IPS-18c (cell line): ENCODE results near the gene GHRH.

Source experiments
- H3K4me3 ChIP-seq: 2 replicates; pipeline ENCODE4 v1.7.0; 2013; ENCODE audit warnings: low read depth, mild to moderate bottlenecking, low read length, moderate library complexity; ENCODE audit not compliant: insufficient read depth
- H3K9me3 ChIP-seq: one replicate; pipeline ENCODE4 v1.6.1; 2013; ENCODE audit warnings: mild to moderate bottlenecking, low read length, moderate library complexity; ENCODE audit not compliant: control insufficient read depth, insufficient read depth

GHRH gene

DNA sequence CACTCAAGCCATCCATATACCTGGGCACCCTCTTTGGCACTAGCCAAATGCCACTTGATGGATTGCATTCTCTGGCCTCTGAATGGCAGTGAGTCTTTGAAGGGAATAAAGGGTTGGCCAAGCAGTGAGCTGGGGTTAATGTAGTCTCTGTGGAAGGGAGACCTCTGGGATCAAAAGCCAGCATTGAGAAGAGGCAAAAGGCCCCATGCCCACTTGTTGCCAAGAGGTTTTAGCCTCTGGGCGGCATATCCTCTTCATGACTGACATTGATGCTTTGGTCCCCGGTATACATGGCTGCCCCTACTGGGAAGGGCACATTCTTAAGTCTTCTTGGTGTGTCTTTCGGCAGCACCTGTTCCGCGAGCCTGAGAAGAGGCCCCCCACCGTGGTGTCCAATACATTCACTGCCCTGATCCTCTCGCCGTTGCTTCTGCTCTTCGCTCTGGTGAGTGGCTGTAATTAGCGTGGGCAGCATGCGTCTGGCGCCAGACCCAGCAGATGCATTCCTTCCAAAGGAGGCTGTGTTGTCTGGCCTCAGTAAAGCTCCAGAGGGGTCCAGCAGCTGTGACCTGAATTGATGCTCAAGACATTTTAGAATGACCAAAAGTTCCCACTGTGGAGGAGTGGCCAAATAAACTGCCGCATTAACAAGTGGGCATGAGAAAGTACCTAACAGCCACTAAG is 29.5 kb downstream of the GHRH start:
- Histone ChIP-seq H3K4me3 (no peak overlapping the region), H3K9me3 (no peaks in the 10 kb centered on the region)

DNA sequence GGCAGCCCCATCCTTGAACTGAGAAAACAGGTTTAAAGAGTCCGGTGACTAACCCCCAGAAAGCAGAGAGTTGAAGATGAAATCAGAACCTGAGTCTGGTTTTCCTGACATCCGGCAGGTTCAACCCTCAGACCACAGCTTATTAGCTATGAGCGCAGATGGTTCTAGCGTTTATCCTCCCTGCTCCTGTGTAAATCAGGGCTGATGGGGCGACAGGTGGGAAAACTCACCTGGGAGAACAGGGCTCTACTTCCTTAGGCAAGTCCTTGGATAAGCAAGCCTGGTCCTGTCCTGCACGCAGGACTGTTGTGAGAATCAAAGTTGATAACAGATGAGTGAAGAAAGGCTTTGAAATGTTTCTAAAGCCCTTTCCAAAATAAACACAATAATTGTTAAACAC is 31.4 kb downstream of the GHRH start:
- H3K9me3 ChIP-seq, result no peaks in the 10 kb centered on the region
- no peak overlapping the region for H3K4me3 ChIP-seq

DNA sequence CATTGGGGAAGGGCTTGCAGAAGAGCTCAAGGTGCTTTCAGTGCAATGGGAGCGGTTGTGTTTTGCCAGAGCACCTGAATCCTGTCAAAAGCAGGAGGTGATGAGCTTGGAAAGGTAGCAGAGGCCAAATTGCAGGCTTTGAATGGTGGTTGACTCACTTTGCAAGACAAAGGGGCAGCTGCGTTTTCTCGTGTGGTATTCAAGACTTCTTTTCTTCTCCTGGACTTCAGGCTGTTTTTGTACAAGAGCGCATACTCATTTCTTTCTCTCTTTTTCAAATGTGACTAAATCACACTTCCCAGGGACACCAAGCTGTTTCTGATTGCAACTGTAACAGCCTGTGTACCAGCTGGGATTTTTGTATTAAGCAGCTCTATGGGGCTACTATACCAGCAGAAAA is 32.3 kb downstream of the GHRH start:
- H3K9me3 ChIP-seq, result no peaks in the 10 kb centered on the region
- H3K4me3 ChIP-seq, result no peak overlapping the region

DNA sequence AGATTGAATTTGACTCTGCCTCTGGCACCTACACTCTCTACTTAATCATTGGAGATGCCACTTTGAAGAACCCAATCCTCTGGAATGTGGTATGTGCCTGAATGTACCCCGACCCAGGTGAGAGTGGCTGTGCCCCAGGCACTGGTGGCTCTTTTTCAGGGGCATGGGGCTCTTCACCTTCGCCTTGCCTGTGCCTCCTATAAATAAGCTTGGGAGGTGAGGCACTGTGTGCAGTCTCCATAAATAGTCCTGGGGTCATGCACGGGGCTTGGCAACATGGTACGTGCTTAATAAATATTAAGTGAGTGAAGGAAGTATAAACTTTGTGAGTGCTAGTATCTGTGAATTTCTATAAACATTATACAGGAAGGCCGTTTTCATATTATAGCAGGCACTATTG is 33.0 kb downstream of the GHRH start:
- H3K4me3 ChIP-seq, result no peak overlapping the region
- no peaks in the 10 kb centered on the region for H3K9me3 ChIP-seq

DNA sequence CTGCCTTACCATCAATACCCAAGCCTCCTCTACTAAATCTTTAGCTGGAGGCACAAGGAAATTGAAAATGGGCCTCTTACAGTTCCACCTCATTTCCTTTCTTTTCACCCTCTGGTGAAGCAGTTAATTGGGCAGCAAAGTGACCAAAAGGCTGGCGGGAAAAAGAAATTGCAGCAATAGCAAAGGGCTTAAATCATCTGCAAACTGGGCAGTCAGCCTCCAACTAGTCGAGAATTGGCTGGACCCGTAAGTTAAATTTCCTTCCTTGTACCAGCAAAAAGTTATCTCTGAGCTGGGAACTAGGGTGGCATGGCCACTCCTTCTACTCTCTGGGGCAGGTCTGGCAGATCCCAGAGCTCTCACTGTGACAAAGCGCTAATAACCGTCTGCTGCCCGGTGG is 33.5 kb downstream of the GHRH start:
- H3K4me3 ChIP-seq, result no peak overlapping the region
- no peaks in the 10 kb centered on the region for H3K9me3 ChIP-seq

DNA sequence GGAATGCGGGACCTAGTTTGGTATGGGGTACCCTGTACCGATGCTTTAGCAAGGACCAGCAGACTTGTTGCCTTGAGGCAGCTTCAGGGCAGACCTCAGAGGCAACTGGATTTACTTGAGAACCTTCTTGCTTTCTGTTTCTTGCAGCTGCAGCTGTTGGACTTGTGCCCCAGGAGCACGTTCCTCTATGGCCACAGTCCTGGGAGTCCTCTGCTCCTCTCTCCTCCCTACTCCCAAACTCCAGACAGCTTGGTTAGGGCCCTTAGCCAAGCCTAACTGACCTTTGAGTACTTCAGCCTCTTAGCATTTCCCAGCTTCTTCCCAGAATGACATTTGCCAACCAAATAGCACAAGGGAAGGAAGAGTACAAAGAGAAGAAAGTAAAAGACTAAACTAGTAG is 34.7 kb downstream of the GHRH start:
- H3K4me3 ChIP-seq, result no peak overlapping the region
- no peaks in the 10 kb centered on the region for H3K9me3 ChIP-seq

DNA sequence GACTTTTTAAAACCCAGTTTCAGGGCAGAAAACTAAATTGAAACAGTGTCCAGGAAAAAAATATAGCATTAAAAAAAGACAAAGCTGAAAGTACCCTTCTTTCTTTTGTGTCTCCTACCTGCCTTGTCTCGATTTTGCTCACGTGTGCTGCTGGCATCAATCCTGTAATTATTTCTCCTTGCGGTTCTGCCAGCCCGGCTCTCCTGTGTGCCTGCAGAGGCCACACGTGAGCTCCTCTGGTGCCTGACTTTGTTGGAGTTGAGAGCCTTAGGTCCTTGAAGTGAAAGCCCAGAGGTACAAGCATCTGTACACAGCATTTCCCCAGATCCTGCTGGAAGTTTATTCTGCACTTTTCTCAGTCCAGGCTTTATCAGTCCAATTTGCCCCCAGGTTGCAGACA is 36.5 kb downstream of the GHRH start:
- no peak overlapping the region for H3K4me3 ChIP-seq
- H3K9me3 ChIP-seq, result no peaks in the 10 kb centered on the region

DNA sequence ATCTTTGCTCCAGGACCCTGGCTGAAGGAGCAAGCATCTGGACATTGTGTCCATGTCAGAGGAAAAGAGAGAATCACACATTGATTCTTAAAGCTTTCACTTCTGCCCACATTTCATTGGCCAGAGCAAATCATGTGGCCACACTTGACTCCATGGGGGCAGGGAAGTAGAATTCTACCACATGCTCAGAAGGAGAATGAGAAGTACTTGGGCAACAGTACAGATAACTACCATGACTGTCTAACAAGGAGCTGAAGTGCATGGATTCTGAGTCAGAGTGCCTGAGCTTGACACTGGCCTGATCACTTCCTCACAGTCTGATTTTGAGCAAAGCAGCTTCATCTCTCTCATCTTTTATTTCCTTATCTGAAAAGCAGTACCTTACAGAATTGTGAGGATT is 38.6 kb downstream of the GHRH start:
- no peaks in the 10 kb centered on the region for H3K9me3 ChIP-seq
- H3K4me3 ChIP-seq, result no peak overlapping the region

DNA sequence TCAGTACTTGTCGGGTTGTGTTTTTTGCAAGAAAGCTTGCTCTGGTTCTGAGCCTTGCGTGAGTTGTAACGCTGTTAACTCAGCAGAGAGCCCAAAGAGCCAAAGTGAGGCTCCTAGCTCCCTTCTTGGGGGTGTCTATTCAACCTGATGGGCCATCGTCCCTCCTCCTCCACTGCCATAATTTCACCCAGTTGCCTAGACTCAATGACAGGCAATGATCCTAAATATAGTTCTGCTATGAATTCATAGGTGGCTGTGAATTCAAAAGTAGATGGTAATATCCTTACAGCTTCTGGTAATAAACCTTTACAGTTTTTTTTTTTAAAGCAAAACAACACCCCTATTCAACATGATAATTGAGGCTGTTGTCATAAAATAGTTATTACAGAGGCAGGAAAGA is 39.5 kb downstream of the GHRH start:
- Histone ChIP-seq H3K4me3 (no peak overlapping the region), H3K9me3 (no peaks in the 10 kb centered on the region)

DNA sequence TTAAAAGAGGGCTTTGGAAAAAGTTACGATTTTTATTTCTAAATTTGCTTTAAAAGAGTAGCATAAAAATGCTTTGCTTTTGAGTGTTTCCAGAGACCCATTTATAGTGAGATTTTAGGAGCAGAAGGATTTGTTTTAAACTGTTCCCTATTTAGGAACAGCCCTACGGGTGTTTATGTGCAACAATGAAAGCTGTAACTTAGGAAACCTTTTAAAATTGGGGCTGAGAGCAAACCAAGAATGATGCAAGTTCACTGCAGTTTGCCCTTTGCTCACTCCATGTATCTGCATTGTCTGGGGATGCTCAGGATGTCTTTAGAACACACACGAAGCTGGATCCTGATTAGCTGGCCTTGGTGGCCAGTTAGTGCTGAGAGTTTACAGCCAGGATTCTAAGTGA is 40.9 kb downstream of the GHRH start:
- H3K9me3 ChIP-seq, result no peaks in the 10 kb centered on the region
- H3K4me3 ChIP-seq, result no peak overlapping the region

DNA sequence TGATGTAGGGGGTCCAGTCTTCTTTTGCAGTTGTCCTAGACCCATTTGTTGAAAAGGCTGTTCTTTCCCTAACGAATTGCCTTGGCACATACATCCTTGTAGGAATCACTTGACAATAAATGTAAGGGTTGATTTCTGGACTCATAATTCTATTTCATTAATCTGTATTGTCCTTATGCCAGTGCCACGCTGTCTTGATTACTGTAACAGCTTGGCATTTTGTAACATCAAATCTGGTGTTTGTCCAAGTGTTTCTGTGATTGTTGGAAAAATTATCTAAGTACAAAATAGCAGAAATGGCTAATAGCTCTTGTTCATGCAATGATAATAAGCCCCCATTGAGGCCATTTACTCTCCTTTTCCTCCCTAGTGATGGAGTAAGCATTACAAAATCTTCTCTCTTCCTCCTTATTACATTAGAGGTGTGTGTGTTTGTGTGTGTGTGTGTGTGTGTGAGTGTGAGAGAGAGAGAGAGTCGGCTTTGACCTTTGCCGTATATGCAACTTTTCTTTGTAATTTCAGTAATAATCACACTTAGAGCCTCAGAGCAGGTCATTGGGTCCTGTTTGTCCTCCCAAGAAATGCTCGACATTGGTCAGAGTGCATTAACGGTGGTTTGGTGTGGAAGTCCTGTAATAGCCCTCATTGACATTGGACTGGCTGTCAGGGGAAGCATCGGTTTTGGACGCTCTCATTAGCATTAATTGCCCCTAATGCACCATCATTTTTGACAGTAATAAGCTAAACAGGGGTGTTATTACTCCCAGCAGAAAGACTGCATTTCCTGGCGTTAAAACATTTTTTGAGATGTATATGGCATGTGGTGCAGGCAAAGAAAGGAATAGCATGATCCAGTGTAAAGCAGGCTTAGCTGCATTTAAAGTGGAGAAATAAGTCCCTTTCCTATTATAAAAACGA is 41.6 kb downstream of the GHRH start:
- no peak overlapping the region for H3K4me3 ChIP-seq
- no peaks in the 10 kb centered on the region for H3K9me3 ChIP-seq

DNA sequence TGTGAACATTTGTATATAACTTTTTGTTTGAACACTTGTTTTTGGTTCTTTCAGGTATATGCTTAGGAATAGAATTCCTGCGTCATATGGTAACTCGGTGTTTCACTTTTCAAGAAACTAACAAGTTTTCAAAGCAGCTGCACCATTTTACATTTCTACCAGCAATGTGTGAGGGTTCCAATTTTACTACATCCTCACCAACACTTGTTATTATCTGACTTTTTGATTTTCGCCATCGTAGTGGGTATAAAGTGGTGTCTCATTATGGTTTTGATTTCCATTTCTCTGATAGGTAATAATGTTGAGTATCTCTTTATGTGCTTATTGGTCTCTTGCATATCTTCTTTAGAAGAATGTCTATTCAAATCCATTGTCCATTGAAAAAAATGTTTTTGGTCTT is 42.6 kb downstream of the GHRH start:
- H3K4me3 ChIP-seq, result no peak overlapping the region
- no peaks in the 10 kb centered on the region for H3K9me3 ChIP-seq

DNA sequence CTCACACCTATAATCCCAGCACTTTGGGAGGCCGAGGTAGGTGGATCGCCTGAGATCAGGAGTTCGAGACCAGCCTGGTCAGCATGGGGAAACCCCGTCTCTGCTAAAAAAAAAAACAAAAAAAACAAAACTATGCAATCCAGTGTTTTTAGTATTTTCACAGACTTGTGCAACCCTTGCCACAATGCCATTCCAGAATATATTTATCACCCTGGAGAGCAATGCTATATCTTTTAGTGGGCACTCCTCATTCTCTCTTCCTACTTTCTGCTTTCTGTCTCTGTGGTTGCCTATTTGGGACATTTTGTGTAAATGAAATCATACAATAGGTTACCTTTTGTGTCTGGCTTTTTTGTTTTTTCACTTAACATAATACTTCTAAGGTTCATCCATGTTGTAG is 43.2 kb downstream of the GHRH start:
- Histone ChIP-seq H3K4me3 (no peak overlapping the region), H3K9me3 (no peaks in the 10 kb centered on the region)

DNA sequence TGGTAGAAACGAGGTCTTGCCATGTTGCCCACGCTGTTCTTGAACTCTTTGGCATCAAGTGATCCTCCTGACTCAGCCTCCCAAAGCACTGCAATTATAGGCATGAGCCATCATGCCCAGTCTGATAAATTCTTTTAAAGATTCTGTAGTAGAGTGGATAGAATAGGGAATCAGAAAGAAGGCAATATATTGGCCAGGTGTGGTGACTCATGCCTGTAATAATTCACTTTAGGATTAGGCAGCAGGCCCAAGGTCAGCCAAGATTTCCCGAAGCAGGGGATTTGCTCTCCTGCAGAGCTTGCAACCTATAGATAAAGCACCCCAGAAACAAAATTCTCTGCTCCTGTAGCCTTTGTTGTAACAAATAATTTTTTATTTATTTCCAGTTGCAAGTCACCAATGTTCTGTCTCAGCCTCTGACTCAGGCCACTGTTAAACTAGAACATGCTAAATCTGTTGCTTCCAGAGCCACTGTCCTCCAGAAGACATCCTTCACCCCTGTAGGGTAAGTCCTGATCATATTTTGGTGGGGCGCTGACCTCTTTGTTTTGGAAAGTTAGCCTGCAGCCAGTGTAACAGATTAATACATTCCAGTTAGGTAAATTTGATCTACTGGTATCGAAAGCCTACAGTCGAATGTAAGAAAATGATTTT is 51.8 kb downstream of the GHRH start:
- H3K9me3 ChIP-seq, result peaks cover 2% of the 10 kb centered on the region
- H3K4me3 ChIP-seq, result no peak overlapping the region

DNA sequence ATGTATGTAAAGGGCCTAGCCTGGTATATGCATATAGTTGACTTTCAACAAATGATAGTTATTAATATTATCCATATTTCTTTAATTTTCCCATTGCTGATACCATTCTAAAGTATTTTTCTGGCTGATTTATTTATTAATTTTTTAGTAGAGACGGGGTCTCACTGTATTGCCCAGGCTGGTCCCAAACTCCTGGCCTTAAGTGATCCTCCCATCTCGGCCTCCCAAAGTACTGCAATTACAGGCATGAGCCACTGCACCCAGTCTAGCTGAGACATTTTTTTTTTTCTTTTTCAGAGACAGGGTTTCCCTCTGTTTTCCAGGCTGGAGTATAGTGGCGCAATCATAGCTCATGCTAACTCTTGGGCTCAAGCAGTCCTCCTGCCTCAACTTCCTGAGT is 52.4 kb downstream of the GHRH start:
- H3K4me3 ChIP-seq, result no peak overlapping the region
- peaks cover 2% of the 10 kb centered on the region for H3K9me3 ChIP-seq

DNA sequence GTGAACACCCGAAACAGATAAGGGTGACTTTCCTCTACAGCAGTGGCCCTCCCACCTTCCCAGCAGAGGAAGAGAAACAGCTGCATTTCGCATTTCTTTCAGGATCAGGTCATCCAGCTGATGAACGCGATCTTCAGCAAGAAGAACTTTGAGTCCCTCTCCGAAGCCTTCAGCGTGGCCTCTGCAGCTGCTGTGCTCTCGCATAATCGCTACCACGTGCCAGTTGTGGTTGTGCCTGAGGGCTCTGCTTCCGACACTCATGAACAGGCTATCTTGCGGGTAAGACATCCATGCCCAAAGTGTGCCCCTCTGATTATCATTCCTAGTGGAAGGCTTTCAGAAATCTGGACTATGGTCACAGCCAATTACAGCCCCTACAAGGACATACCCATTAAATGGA is 54.4 kb downstream of the GHRH start:
- no peaks in the 10 kb centered on the region for H3K9me3 ChIP-seq
- H3K4me3 ChIP-seq, result no peak overlapping the region

DNA sequence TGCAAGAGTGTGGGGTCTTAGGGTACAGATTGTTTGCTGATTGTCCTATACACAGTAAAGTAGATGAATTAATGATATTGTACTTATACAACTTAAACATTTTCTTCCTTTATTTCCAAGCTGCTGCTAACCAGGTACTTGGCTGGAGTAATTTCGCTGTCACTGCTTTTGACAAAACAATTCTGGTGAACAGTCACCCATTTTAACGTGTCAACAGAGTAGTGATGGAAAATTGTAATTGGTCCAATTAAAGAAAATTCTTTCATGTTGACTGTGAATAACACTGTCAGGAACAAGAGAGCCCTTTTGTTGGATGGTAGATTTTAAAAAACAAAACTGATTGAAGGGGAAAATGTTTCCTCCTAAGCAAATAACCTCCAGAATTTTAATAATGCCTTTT is 55.8 kb downstream of the GHRH start:
- H3K9me3 ChIP-seq, result no peaks in the 10 kb centered on the region

DNA sequence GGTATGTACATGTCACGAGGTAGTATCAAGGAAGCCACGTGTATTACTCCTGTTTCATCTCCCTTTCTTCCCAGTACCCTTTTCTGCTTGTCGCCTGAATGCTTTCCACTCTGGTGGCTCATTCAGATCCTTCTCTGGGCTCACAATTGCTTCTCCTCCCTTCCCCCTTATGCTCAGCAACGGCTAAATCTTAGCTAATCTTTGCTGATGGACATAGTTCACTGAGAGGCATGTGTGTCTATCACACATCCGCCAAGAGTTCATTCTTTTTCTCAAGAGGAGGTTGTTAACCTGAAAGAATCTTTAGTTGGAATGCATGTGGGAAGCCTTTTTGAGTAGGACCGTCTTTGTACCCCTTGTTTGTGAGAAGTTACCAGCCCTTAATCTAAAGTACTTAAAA is 56.5 kb downstream of the GHRH start:
- Histone ChIP-seq H3K9me3 (no peaks in the 10 kb centered on the region), H3K4me3 (no peak overlapping the region)

More for the DNA sequence above, 55.8 kb downstream of the GHRH start:
- H3K4me3 ChIP-seq, result no peak overlapping the region
